NT2/D1 (cell line): ENCODE data around the gene ANXA4.
"Not testable (repeated sequence)": the region's sequence is repeated elsewhere in the genome, so short reads cannot be mapped to it uniquely, and the experiment has no call there.

Experiments used
- DNase-seq: peaks from one replicate; pipeline ENCODE4 v3.0.0-alpha.2; 2011; ENCODE audit warnings: low read depth, low spot score
- H3K27me3 ChIP-seq: 2 replicates; pipeline ENCODE4 v1.6.0; 2011; ENCODE audit warnings: mild to moderate bottlenecking; ENCODE audit not compliant: insufficient read length, insufficient read depth
- H3K36me3 ChIP-seq: 2 replicates; pipeline ENCODE4 v1.6.1; 2011; ENCODE audit warnings: mild to moderate bottlenecking, low read length, mixed read lengths; ENCODE audit not compliant: insufficient read depth, insufficient read length
- H3K4me1 ChIP-seq: 2 replicates; pipeline ENCODE4 v1.5.1; 2011; ENCODE audit not compliant: insufficient read depth, insufficient read length
- H3K4me3 ChIP-seq: 2 replicates; pipeline ENCODE4 v1.5.1; 2011; ENCODE audit warnings: low read depth; ENCODE audit not compliant: insufficient read length
- H3K9ac ChIP-seq: 2 replicates; pipeline ENCODE4 v1.6.0; 2011; ENCODE audit warnings: low read depth; ENCODE audit not compliant: insufficient read length
- H3K9me3 ChIP-seq: 2 replicates; pipeline ENCODE4 v1.5.1; 2011; ENCODE audit warnings: mild to moderate bottlenecking, low read length; ENCODE audit not compliant: insufficient read depth
- SUZ12 ChIP-seq: IDR thresholded peaks from 2 replicates; pipeline ENCODE4 v1.6.1; 2011; ENCODE audit not compliant: insufficient read length, insufficient read depth; ENCODE audit errors: extremely low read depth
- YY1 ChIP-seq: IDR thresholded peaks from 2 replicates; pipeline ENCODE4 v1.6.1; 2011; ENCODE audit not compliant: insufficient read length, insufficient read depth
- ZNF274 ChIP-seq: IDR thresholded peaks from 2 replicates; pipeline ENCODE4 v1.6.1; 2011; ENCODE audit warnings: mild to moderate bottlenecking, low read depth, low read length

Gene ANXA4

GRCh38 chr2:69797836-69798289, 55.9 kb downstream of the ANXA4 start:
- no peak overlapping the region for H3K4me3 ChIP-seq
- H3K9me3 ChIP-seq, result peaks cover 4% of the 10 kb centered on the region; the same call in 1 of the 2 replicates
- H3K9ac ChIP-seq, result no peak overlapping the region

DNA sequence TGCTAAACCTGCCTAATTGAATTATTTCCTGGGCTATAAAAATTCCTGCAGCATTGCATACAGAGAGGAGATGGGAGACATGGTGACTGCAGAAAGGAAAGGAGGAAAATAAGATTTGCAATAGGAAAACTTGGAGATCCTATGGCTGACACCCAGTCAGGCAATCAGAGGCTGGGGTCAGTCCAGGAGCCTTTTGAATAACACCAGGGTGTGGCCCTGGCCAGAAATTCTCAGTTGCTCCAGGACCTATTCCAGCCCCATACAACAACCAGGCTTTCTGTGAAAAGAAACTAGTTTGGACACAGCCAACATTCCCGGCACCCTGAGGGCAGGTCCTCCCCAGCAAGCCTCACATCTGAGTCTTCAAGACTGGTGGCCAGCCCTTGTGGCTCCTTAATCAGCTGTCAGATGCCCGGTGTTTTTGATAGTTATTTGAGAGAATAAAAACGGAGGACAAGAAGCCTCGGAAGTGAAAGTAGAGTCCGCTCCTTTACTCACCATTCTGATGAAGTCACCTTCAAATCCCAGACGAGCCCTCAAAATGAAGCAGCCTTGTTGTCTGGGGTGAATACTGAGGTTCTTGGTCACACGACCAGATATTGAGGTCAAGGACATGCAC, 56.5 kb downstream of the ANXA4 start:
- Histone ChIP-seq H3K27me3 (no peaks in the 10 kb centered on the region), H3K9me3 (peaks cover 4% of the 10 kb centered on the region; the same call in 1 of the 2 replicates), H3K4me3 (no peak overlapping the region), H3K9ac (no peak overlapping the region), H3K4me1 (peaks cover 4% of the 10 kb centered on the region), H3K36me3 (peaks cover 5% of the 10 kb centered on the region)
- DNase-seq, result no peak
- TF ChIP-seq SUZ12 (no peak), YY1 (no peak), ZNF274 (no peak)

More at GRCh38 chr2:69797836-69798289, 55.9 kb downstream of the ANXA4 start:
- Histone ChIP-seq H3K4me1 (peaks cover 4% of the 10 kb centered on the region), H3K36me3 (peaks cover 5% of the 10 kb centered on the region), H3K27me3 (no peaks in the 10 kb centered on the region)
- TF ChIP-seq YY1, result no peak
- TF ChIP-seq SUZ12, result no peak
- TF ChIP-seq ZNF274, result no peak
- DNase-seq, result no peak

- H3K4me1 ChIP-seq, result peaks cover 4% of the 10 kb centered on the region
- no peak overlapping the region for H3K4me3 ChIP-seq
These were observed 57.1 kb downstream of the ANXA4 start for GRCh38 chr2:69798909-69799526.

GRCh38 chr2:69801745-69802290, 59.9 kb downstream of the ANXA4 start:
- Histone ChIP-seq H3K36me3 (peaks cover 10% of the 10 kb centered on the region), H3K4me3 (no peak overlapping the region), H3K27me3 (no peaks in the 10 kb centered on the region), H3K4me1 (peaks cover 4% of the 10 kb centered on the region), H3K9ac (no peak overlapping the region), H3K9me3 (no peaks in the 10 kb centered on the region)
- no peak for DNase-seq
- TF ChIP-seq SUZ12, result no peak
- no peak for TF ChIP-seq YY1
- TF ChIP-seq ZNF274, result no peak

More at GRCh38 chr2:69798909-69799526, 57.1 kb downstream of the ANXA4 start:
- Histone ChIP-seq H3K9me3 (peaks cover 4% of the 10 kb centered on the region; the same call in 1 of the 2 replicates), H3K27me3 (no peaks in the 10 kb centered on the region), H3K9ac (no peak overlapping the region), H3K36me3 (peaks cover 5% of the 10 kb centered on the region)
- DNase-seq, result no peak
- TF ChIP-seq SUZ12 (no peak), YY1 (no peak), ZNF274 (no peak)

DNA sequence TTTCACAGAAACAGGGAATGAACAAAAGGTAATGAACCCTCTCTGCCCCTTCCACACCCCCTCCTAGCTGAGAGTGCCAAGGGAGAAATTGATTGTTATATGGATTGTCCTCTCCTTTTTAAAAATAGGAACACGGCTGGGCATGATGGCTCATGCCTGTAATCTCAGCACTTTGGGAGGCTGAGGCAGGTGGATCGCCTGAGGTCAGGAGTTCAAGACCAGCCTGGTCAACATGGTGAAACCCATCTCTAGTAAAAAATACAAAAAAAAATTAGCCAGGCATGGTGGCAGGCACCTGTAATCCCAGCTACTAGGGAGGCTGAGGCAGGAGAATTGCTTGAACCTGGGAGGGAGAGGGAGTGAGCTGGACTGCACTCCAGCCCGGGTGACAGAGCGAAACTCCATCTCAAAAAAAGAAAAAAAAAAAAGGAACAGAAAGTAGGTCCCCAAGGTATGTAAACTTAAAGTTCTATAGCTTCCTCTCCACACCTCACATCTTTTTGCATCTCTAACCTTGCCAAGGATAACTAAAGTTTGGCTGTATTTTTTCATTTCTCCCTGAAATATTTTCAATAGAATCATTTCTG, 60.9 kb downstream of the ANXA4 start:
- not testable (repeated sequence) for H3K9ac ChIP-seq, DNase-seq, H3K27me3 ChIP-seq, H3K9me3 ChIP-seq, H3K4me1 ChIP-seq, H3K4me3 ChIP-seq
- H3K36me3 ChIP-seq, result peaks cover 14% of the 10 kb centered on the region

DNA sequence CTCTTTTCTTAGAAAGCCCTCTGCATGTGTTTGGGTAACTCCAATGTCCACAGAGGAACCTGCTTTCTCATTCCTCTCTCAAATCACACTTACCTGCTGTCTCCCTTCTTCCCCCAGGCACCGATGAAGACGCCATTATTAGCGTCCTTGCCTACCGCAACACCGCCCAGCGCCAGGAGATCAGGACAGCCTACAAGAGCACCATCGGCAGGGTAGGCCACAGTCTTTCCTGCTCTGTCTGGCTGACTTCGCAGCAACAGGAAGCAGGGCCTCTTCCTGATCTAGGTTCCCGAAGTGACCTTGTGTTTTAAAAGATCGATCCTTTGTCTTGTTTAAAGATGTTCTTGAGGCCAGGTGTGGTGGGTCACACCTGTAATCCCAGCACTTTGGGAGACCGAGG, 62.5 kb downstream of the ANXA4 start:
- Histone ChIP-seq H3K36me3 (peaks cover 21% of the 10 kb centered on the region), H3K4me3 (no peak overlapping the region), H3K4me1 (peaks cover 4% of the 10 kb centered on the region), H3K9ac (no peak overlapping the region), H3K9me3 (no peaks in the 10 kb centered on the region), H3K27me3 (no peaks in the 10 kb centered on the region)
- no peak for DNase-seq
- TF ChIP-seq ZNF274 (no peak), SUZ12 (no peak), YY1 (no peak)

DNA sequence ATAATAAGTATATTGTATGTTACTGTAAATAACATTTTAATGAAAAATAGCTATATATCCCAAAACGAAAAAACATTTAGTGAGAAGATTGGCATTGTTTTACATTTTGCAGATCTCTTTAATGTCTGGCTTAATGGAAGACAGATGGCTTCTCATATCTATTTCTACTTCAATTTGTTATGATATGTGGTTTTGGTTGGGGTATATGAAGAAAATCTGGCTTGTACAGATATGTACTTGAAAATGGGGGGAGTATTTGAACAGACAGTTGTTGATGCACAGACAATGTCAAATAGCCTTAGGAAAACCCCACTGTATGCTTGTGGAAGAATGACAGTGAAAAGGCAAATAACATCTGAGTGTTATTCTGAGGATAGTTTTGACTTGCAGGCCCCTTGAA, 64.0 kb downstream of the ANXA4 start:
- no peak for DNase-seq
- TF ChIP-seq SUZ12 (no peak), ZNF274 (no peak), YY1 (no peak)
- peaks cover 21% of the 10 kb centered on the region for H3K36me3 ChIP-seq
- H3K4me3 ChIP-seq, result no peak overlapping the region
- H3K9ac ChIP-seq, result no peak overlapping the region
- peaks cover 4% of the 10 kb centered on the region for H3K4me1 ChIP-seq
- H3K9me3 ChIP-seq, result no peaks in the 10 kb centered on the region
- H3K27me3 ChIP-seq, result no peaks in the 10 kb centered on the region
